Measurements from ENCODE around the gene TREX2.
A peak's percentile ranks its signal among the peaks of the same experiment; 100 is the strongest.

The TREX2 gene

DNA sequence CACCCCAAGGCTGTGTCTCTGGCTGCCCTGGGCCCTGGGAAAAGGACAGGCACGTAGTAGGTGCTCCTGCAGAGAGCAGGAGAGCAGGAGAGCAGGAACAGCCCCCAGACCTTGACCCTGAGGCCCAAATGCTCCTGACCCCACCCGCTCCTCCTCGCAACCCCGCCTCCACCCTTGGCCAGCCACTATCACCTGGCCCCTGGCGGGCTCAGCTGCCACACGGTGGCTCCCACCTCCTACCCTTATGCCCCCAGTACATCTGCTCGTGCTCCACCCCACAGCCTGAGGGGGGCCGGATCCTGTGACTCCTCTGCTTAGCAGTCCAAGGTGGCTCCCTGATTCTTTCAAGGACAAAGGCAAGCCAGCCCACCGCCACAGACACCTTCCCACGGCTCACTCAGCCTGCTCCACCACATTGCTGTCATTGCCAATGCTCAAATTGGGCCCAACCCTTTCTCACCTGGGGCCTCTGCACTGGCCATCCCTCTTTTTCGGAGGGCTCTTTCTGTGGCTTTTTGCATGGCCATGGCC lies 30.0 kb upstream of the TREX2 start:
- no peak for DNase-seq (ENCODE audit: low spot score)

DNA sequence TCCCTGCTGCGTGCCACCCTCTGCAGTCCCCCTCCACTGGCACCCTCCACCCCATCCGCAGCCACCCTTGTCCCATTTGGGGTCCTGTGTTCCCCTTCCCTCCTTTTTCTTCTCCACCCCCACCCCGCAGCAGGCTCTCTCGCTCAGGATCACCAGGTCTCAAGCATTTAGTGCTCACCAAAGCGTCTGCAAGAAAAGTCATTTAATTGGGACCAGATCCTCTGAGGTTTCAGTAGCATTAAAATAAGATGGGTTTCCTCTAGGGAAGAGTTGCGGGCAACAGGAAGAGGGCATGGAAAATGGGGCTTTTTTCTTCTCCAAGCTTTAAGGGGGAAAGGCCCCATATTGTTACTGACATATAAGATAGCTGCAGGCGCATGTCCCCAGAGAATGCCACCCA lies 29.4 kb upstream of the TREX2 start:
- DNase-seq (ENCODE audit: low spot score) = no peak

DNA sequence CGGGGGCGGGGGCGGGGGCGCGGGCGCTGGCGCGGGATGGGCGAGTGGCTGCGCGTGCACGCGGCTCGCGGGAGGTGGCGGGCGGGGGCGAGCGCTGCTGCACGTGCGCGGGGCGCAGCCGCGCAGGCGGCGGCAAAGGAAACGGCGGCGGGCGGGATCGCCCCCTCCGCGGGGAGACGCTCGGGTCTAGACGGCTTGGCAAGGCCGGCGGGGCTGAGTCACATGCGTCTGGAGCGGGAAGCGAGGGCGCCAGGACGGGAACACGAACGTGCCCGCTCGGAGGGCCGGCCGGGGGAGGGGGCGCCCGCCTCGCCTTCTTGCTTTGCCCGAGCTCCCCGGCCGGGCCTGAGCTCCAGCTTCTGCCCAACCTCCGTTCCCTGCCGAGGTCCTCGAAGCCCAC lies 28.9 kb upstream of the TREX2 start:
- DNase-seq (ENCODE audit: low spot score) = no peak

DNA sequence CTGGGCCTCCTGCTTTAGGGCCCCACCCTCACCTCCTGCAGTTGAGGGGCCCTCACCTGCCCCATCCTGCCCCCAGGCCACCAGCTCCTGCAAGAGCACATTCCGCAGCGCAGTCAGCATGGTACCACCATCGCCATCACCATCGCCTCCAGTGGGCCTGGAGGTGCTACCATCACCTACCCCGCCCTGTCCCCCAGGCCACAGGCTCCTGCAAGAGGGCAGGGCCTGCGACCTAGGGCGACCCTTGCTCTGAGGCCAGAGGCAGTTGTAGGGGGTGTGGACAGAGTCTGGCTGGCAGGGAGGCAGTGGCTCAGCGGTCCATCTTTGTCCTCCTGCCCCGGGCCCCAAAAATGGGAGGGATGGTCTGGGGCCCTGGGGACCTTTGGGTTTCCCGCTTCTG lies 28.4 kb upstream of the TREX2 start:
- DNase-seq (ENCODE audit: low spot score) = no peak

DNA sequence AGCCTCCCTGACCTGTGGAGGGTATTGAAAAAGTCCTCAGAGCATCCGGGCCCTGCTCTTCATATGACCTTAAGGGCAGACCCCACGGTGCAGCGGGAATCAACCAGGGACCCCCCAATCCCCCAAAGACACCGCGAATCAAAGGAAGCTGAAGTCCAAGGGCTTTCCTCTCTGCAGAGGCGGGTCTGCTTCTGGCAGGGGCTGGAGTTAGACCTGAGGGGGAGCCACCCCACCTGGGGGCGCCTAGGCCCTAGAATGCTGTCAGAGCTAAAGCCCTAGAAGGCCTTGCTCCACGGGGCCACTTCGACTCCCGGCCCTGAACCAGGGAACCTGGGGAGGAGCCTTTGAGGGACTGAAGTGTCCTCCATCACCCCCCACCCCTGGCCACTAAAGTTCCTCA lies 27.3 kb upstream of the TREX2 start:
- no peak for DNase-seq (ENCODE audit: low spot score)

DNA sequence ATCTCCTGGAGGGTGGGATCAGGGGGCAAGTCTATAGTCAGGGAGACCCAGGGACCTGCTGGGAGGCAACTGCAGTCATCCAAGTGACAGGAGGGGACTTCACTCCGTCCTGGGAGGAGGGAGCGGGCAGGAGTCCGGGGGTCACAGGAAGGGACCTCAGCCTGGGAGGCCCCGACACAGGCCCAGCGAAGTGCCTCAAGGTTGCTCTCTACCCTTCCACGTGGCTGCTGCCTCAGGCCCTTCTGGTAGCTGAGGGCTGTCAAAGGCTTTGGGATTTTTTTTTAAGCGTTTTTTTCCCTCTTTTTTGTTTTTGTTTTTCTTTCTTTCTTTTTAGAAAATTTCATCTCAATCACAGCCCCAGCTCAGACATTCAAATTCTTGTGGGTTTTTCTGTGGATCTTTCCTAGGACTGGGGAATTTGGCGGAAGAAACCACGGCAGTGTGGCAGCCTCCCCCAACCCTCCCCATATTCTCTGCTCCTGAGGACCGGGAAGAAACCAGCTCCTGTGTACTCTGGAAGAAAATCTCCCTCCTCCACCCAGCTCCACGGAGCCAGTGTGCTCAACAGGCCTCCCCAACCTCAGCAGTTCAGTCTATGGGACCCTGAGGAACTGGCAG lies 25.9 kb upstream of the TREX2 start:
- DNase-seq (ENCODE audit: low spot score) = no peak

DNA sequence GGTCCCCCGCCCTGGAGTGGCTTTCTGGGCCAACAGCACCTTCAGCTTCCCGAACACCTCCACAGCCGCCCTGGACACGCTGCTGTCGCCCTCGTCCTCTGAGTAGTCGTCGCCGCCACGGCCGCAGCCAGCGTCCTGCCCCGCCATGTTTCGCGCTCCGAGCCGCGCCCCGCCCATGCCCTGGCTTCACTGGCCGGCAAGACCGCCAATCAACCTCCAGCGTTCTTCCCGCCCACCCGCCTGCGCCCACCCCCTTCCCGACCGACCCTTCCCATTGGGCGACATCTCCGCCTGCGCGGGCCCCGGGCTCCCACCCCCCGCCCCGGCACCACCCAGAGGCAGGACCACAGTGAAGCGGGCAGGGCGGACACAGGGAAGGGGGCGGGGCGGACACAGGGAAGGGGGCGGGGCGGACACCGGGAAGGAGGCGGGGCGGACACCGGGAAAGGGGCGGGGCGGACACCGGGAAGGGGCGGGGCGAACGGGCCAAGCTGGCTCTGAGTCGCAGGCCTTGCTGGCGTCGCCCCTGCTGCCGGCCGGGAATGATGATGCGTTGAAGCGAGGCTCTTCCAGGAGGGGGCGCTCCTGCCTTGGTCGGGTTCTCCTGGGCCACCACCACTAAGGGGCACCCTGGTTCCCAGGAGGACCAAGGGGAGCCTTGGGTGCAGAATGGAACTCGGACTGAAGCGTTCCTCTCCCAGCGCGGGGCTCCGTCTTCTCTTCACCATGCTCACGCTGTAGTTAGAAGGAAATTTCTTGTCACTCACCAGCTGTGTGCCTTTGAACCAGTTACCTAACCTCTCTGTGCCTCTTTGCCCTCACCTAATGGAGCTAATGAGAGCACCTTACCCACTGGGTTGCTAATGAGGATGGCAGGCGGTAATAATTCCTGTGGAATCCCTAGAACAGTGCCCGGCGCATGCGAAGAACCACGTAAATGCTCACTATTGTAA lies 24.8 kb upstream of the TREX2 start, which contains the start of gene HAUS7:
Gene HAUS7, minus strand, starts transcription at position 166 of the 953 bp plus-strand sequence. Its CDS starts 19 bp downstream, at position 147.
- peak; percentile 96 for DNase-seq (ENCODE audit: low spot score)

DNA sequence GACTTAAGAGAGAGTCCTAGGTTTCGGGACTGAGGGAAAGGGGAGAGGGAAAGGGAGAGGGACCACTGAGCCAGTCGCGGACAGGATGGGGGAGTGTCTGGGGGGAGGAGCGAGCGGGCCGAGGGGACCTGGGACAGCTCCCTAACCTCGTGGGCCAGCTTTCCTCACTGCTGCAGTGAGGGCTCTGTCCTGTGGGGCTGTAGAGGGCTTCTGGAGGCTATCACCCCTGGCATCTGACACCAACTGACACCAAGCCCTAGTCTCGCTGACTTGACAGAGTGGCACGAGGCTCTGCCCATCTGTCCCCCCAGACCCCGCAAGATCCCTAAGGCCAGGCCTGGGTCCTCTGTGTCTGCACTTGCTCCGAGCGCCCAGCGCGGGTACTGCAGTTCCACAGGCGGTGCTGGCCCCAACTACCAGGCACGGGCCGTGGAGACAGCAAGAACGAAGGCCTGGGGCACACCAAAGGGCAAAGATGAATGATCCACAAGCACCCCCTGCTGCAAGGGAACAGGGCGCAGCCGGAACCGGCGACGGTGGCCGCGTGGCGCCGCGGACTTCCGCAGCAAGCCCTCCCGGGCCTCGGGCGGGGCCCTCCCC lies 24.1 kb upstream of the TREX2 start:
- DNase-seq (ENCODE audit: low spot score) = no peak

DNA sequence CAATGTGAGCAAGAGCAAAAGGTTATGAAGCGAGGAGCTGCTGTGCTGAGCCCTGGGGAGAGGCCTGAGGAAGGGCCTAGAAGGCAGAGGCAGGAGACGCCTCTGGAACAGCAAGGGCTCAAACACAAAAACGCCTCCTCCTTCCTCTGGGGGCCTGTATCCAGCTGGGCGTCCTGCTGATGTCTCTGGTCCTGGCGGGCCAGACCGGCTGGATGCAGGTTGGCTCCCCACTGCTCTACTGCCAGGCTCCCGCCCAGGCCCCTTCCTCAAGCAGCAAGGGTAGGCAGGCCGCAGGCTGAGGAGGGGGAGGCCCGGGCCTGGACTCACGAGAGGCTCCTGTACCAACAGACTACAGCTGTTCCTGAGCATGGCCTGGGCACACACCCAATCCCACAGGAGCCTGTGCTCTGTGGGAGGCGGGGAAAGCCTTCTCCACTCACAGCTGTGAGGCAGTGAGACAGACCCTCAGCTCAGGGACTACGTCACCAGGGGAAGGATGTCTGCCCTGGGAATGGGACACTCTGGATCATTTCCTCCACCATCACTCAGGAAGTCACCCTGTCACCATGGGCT lies 22.2 kb upstream of the TREX2 start:
- DNase-seq (ENCODE audit: low spot score) = no peak

DNA sequence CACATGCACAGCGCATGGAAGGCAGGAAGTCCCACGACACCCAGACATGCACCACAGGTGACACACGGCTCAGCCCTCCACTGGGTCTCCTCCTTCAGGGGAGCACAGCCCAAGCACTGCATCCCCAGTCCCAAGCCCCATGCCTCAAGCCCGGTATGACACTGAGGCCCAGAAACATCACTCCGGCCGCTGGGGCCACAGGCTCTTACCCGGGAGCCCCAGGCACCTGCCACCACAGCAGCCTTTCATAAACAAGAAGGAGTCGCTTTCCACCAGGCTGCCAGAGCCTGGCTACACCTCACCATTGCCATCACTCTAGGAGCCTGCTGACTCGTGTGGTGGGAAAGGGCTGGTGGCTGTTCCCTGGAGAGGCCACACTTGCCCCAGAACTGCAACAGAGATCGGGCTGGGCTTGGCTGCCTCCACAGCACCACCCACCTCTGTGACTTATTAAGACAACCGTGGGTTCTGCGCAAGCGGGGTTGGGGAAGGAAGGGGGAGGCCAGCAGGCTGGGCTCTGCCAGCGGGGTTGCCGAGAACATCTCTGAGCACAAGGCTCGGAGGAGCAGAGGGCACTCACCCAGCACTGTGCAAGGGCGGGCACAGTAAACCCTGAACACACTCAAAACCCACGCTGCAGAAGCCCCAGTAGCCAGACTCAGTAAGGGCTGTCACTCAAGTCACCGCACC lies 20.0 kb upstream of the TREX2 start:
- no peak for DNase-seq (ENCODE audit: low spot score)

DNA sequence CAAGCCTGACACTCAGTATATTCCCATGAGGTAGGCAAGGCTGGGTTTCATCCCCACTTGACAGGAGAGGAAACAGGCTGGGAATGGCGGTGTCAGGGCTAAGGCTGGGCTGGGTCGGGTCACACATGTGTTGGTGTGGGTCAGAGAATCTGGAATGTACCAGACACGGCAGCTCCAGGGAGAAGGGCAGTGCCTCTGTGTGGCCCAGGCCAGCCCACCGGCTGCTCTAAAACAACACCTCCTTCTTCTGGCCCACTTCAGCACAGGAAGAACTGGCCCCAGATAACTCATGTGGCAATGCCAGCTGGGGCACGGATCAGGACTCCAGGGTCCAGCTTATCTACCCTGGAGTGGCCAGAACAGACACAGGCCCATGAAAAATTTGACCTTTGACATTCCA lies 18.3 kb upstream of the TREX2 start:
- DNase-seq (ENCODE audit: low spot score) = no peak

DNA sequence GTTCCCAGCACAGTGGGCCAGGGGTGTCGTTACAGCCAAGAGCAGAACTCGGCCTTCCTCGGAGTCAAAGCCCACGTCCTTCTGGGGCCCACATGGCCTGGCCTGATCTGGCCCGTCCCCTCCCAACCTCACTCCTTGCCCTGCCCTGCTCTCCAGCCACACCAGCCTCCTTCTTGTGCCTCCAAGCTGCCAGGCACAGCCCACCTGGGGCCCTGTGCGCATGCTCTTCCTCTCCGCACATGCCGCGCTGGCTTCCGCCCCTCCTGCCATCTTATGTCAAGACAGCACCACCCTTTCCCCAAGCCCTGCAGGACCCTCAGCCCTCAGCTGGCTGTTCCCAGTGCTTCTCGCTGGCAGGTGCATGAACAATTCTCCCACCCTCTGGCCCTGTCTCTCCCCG lies 17.7 kb upstream of the TREX2 start:
- DNase-seq (ENCODE audit: low spot score) = no peak

DNA sequence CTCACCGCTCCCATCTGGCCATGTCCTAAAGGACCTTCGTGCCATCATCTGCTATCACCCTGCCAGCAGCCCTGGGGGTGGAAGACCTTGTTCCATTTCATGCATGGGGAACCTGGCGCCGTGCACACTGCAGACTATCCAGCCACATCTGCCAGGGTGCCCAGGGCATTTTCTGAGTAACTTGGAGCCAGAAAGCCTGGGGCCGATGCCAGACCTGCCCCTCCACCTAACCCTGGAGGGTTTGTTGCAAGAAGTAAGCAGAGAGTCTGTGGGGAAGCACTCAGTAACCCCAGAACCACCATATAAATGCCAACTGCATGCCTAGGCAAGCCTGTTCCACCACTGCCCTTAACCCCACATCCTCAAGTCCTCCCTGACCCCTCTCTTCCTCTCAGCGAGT lies 17.2 kb upstream of the TREX2 start:
- DNase-seq (ENCODE audit: low spot score) = no peak

DNA sequence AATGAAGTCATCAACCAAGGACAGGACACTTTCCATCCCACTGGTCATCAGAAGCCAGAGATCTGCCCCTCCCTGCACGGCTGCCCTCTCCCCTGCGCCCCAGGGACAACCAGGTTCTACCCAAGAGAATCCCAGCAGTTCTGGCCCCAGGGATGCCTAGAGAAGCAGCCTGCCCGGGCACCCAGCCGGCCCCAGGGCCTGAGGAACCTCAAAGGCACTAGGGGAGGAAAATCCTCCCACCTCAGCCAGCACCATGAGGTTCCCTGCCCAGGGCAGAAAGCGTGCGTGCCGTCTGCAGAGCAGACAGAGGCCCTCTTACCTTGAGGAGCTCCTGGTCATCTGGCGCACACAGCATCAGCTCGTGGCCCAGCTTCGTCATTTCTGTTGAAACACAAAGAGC lies 16.4 kb upstream of the TREX2 start:
- DNase-seq (ENCODE audit: low spot score) = no peak

DNA sequence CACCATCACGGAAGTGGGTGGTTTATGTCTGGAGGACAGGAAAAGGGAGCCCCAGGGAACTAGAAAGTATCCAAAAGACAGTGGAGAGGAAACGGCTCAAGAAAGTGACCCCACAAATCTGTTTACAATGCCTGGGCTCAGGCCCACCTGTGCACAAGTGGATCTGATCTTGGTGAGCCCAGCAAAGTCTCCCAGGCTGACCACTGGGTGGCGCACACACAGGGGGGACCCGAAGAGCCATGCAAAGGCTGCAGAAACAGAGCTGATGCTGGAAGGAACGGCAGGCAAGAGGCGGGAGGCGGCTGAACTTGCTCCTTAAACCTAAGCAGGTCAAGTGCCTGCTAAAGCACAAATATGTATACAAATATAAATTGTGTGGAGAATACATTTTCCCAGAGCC lies 15.0 kb upstream of the TREX2 start:
- DNase-seq (ENCODE audit: low spot score) = peak; percentile 71

DNA sequence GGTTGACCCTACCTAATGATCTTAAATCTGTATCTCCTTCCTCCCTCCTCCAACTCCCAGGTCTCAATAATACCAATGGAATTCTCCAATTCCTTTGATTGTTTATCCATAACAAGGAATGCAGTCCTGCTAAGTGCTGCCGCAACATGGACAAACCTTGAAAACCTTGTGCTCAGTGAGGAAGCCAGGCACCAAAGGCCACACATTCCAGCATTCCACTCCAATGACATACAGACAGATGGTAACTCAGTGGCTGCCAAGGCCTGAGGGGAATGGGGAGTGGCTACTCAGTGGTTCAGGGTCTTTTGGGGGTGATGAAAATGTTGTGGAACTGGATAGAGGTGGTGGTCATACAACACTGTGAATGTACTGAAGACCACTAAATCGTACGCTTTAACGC lies 14.1 kb upstream of the TREX2 start:
- no peak for DNase-seq (ENCODE audit: low spot score)

DNA sequence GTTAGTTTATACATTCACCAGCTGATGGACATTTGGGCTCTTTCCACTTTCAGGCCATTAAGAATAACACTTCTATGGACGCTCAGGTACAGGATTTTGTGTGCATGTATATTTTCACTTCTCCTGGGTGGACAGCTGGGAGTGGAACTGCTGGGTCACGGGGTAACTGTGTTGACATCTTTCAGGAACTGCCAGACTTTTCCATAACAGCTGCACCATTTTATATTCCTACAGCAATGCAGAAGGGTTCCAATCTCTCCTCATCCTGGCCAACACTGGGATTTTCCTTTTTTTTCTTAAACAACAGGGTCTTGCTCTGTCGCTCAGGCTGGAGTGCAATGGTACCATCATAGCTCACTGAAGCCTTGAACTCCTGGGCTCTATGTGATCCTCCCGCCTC lies 12.6 kb upstream of the TREX2 start:
- no peak for DNase-seq (ENCODE audit: low spot score)

DNA sequence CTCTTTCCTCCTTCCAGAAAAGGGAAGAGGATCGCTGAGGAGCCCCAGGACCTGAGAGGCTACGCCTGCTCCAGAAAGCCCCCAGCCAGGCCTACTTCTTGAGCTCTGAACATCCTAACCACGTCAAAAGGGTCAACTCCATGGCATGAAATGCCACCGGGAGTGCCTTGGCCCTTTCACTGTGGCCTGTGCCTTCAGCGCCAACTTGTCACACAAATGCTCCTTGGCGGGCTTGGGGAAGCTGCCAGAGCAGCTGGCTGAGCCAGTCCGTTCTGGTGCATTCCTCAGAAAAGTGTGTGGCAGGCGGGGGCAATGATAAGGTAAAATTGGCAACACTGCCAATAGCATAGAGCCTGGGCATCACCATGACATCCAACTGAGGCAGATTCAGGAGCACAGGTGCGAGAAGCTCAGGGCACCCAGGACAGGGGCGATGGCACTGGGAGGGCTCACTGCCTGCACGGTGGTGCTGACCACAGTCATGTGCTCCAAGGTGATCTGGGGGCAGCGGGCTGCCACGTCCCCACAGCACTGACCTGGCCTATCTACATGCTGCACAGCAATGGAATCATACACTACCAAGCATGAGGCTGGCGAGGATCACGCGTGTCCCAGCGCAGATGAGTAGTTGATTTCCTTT lies 12.1 kb upstream of the TREX2 start:
- no peak for DNase-seq (ENCODE audit: low spot score)

DNA sequence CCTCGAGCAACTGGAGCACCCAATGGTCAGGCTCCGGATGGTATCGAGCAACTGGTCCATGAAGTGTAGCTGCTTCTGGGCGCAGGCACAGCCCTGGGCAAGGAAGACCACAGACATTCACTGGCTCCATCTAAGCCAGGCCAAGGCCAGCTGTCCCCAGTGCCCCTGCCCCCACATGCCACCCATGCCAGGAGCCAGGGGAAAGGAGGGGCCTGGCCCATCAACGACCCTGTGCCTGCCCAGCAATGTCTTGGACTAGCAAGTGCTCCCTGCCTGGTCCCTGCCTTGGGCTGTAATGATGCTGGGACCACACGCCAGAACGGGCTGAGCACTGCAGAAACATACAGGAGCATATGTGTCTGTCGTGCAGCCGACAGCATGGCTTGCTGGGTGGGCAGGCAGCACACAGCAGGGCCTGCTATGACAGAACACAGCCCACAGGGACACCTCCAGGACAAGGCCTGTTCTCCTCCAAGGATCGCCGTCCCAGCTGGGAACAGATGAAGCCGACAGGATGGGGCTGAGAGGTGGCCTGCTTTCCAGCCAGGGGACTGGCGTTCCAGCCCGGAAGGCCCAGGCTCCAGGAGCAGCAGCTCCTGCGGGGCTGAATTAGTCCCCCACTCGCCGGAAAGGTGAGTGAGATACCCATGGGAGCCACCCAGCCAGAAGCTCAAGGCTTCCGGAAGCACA lies 11.4 kb upstream of the TREX2 start:
- DNase-seq (ENCODE audit: low spot score) = no peak

DNA sequence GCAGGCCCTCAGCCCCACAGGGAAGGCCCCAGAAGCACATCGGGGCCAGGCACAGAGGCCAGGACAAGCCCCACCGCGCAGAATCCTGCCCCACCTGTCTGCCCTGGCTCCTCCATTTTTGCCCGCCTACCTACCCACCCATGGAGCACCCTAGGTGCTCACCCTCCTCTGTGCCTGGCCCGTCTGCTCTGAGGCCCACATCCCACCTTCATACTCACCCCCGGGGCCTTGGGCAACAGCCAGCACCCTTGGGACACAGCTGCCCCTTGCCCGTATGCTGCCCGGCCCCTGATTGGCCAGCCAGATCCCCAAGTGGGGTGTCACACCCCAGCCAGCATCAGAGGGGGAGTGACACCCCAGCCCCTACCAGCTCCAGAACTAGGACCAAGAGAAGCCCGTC lies 10.8 kb upstream of the TREX2 start:
- no peak for DNase-seq (ENCODE audit: low spot score)

DNA sequence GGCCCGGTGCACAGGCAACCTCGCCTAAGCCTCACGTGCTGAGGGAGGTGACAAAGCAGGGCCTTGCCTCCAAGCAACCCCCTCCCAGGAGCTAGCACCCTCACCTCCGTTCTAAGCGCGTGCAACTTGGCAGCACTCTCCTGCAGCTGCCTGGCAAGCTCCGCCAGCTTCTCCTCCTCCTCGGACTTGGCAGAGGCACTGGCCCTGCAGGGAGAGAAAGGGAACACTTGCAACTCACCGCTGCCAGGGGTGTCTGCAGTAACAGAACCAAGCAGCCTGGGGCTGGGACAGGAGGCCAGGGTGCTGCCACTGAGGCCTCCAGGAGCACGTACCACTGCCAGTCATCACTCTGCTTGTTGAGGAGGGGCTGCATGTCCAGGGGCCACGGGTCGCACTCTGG lies 10.3 kb upstream of the TREX2 start:
- DNase-seq (ENCODE audit: low spot score) = no peak

All from HuH-7 (cell line).